Stimulated activated CD4-positive, alpha-beta T cell treated with anti-CD3 and anti-CD28 coated beads, Interleukin-1b, Interleukin-23, amount 100 ng/mL, for 1 hour (primary cell): ENCODE results near the gene RNF26.

ENCODE experiments used
- DNase-seq, 2 donors: peaks; one replicate each; pipeline ENCODE4 v3.0.0-alpha.2; 2020; ENCODE audit warnings: low read depth in 2 of 2

Gene RNF26

DNA sequence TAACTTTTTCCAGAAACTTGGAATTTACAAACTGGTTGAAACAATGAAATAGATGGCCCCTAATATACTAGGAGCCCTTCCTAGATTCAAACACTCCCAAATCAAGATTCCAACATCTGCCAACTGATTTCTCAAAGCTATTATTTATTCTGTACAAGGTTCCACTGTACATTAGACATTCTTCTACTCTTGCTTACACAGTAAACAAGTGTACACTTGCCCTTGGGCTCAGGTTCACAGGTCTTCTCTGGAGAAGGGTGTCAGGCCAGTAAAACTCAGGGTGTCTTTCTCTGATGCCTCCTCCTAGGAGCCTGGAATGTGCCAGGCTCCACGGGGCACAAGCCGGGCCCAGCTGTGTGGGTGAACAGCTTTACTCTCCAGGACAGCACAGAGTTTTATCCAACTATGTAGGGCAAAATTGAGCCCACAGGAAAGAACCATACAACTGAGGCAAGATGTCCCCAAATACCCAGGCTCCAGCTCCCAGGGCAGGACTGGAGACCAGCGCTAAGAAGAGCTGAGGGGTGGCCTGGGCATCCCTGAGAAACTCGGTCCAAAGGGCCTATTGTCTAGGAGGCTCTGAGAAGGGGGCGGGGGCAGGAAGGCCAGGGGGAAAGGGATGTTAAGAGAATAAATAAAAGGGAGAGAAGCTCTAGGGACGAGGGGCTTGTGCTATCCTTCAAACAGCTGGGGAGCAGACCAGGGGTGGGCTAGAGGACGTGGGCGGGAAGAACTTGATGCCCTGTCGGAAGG, 20.9 kb downstream of the RNF26 start:
- DNase-seq = no peak

DNA sequence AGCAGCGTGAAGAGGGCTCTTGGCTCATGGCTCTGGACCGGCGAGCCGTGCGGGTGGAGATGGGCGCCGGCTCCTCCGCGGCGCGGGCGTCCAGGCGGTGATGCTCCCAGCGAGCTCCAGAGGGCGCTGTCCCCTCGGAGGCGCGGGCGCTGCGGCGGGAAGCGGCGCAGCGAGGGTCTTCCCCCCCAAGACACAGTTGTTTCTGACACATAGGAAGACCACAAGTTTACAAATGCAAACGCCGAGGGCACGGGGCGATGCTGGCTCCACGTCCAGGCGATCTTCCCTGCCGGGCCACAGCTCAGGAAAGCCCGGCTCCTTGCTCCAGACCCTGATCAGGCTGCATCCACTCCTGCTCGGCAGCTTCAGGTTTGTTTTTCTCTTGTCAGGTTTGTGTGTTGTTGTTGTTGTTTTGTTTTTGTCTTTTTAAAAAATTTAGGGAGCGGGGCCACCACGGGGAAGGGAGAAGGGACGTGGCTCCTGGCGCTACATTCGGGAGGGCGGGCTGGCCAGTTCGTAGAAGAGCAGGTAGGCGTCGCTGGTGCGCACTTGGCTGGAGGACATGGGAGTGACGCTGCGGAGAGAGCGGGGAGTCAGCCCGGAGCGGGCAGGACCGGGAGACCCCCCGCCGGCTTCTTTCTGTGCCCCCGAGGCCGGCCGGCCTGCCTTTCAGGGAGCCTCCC, 22.2 kb downstream of the RNF26 start:
- peak; percentile 29 to 52 for DNase-seq

DNA sequence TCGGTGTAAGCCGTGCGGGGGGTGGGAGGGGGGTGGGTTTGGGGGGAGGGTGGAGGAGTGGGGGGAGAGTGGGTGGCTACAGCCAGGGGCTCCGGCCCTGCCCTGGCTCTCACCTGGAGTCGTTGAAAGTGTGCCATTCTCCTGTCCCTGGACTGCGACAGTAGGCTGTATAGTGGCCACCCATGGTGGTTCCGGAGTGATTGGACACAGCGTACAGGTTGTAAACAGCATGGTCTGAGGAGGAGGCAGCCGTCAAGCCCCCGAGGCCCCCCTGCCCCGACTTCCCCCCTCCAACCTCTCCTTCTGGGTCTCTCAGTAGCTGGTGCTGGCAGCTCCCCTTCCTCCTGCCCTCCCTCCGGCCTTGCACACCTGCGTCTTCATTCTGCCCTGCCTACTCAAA, 22.7 kb downstream of the RNF26 start:
- DNase-seq = no peak

DNA sequence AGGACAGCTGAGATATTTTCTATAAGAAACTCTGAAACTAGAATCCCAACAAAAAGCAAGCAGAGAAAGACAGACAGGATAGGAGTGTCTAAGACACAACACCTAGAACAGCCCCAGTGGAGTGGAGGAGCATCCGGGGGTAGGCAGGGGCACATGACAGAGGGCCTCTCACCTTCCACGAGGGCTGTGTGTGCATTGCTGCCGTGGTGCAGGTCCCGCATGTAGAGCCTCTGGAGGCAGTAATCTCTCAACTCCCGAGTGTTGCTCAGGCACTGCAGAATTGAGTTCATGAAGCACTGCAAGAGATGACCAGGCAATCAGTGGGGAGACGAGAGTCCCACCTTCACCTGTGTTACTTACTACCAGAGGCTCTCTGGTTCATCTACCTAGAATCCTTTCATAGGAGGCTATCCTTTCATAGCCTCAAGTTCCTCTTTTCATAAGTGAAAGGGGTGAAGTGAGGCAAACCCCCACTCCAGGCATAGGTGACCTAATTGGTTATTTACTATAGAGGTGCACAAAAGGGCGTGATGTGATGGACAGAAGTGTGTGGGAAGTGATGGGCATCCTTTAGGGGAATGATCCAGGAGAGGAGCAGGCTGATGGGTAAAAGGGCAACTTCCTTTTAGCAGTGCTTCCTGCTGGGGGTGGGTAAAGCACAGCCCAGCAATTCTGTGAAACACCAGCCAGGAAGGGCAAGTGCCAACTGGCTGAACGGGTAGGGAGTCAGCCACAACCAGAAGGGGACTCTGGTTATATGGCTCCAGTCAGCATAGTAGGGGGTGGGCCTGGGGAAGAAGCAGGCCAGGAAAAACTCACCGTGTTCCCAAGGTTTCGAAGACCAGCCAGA, 25.3 kb downstream of the RNF26 start:
- no peak for DNase-seq

DNA sequence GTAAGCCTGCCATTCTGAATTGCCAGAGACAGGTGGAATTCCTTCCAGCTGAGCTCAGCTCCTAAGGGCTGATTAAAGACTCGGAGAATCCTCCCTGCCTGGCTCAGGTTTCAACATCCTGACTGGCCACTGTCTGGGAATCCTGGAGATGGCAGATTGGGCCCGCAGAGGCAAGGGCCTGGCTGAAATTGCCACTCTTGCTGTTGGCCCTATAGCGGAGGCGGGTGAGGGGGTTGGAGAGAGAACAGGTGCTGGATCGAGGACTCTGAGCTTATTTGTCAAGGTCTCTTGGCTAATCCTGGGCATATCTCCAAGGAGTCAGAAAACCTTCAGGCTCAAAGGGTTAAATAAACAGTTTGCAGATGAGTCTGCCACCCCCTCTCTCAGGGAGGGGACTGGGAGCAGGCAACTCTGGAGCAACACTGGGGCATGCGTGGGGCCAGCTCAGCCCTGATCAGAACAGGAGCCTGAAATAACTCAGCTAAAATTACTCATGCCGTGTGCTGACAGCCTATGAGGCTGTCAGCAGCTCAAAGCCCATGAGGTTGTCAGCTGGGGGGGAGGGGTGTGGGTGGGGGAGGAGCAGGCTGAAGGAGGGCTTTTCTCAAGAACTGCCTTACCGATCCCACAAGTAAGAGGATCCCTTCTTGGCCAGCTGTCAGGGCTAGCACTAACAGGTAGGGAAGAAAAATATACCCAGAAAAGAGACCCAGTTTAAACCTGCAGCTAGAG, 26.9 kb downstream of the RNF26 start:
- DNase-seq = no peak

DNA sequence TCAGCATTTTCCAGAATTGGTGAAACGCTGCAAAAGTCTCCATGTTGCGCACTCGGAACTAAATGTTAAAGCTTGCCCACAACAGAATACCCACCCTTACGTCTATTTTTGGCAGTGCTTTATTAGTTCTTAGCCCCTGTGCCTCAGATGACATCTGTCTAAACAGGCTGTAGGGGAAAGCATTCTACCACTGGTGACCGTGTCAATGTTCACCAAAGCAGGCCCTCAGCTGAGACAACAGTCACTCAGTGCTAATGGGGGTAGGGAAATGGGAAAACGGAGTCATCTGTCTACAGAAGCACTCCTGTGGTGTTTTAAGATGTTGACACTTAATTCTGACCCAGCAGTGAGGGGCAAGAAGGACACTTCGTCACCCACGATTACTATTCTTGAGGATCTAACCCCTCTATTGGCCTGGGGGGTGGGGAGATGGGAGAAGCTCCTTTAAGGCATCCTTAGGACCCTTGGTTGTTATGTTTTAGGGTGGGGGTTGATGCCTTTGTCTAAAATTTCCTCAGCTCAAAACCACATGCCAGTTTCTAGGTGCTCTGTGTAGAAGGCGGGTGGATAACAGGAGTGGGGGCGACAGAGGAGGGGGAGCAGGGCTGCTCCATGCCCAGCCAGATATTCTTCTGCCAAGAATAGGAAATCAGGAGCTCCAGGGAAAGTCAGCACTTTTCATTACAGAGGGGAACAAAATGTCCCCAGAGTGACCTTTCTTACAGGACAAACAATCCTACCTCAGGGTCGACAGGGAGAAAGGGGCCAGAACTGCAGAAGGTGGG, 27.8 kb downstream of the RNF26 start:
- no peak for DNase-seq

DNA sequence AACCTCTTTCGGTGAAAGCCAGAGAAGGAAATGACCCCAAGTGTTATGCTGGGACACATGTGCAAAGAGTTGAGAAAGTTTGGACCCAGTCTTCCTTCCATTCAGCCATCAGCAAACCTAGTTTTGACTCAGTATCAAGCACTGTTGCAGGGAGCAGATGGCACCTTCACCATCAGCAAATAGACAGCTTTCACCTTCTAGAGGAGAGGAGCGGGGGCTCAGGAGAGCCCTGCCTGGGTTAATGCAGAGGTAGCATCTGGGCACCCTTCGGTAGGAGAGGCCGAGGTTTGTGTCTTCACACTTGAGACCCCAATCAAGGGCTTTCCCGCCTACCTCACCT, 28.4 kb downstream of the RNF26 start:
- no peak for DNase-seq

DNA sequence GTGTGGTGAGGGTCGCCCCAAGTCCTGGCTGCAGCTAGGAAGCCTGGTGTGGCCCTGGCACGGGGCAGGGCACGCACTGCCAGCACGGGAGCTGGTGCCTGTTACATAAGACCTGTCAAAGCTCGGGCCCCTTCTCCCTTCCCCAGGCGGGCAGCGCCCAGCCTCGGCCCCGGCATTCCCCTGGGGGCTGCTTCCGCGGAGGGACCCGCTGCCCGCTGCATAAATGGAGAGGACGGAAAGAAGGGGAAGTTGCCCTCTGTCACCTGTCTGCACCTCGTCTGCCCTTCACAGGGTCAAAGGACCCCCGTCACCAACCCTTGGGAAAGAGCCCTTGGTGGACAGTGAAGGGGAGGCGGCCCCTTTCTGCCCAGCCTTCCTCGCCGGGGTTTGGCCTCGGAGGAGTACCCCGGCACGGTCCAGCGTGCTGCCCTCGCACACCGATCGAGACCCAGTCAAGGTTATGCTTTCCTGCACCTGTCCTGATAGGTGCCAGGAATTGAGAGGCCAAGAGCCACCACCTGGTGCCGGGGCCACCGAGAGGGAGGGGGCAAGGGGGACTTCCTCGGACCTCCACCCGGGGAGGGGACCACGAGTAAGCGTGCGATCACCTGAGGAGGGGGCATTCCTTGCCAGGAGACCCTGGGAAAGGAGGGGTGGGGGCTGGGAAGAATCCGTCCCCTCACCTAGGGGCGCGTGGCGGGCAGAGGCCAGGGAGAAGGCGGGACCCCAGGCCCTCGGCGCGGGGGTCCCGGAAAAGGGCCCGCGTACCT, 28.9 kb downstream of the RNF26 start:
- DNase-seq = no peak

DNA sequence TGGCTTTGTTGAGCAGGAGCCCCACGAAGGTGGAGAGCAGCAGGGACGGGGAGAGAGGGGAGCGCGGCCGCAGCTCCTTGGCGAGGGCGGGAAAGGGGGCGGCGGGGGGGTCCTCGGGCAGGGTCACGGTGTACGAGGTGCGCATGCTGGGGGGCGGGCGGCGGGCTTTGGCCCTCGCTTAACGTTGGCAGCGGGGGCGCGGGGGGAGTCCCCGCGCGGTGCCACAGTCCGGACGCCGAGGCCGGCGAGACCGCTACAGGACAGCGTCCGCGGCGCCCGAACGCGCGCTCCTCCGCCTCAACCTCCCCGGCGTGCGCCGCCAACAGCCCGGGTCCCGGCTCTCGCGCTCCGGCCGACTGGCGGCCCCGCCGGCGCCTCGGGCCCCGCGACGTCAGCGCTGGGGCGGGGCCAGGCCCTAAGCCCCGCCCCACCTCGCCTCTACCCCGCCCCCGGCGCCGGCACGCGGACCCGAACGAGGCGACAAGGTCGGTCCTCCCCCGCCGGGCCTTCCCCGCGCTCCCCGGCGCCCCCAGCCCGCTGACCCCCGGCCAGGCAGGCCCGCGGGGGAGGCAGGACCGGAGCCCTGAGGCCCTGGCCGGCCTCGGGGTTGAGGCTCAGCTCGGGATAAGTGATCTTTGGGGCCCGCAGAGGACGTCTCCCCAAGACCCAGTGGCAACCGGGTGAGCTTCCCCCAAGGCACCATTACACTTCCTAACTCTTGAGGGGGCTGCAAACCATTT, 29.7 kb downstream of the RNF26 start:
- peak; percentile 9 to 42 for DNase-seq

DNA sequence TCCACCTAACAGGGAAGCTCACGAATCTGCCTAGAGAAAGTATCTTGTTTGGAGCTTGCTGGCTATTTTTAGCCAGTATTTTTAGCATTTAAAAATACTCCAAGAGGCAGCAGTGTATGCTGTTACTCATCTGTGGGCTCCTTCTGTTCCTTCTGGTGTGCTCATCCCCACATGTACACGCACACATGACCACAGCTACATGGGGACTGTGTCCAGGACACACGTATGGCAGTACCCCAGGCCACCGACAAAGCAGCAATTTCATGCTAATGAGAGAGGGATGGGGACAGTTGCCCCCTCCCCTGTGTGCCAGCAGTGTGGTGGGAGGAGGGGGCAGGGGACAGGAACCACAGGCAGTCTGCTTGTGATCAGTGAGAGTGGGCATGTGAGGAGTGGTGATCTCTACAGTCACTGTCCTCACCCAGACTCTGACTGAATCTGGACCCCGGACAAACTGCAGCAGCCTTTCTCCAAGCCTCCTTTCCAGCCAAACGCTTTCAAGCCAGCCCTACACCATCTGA, 30.8 kb downstream of the RNF26 start:
- no peak for DNase-seq

DNA sequence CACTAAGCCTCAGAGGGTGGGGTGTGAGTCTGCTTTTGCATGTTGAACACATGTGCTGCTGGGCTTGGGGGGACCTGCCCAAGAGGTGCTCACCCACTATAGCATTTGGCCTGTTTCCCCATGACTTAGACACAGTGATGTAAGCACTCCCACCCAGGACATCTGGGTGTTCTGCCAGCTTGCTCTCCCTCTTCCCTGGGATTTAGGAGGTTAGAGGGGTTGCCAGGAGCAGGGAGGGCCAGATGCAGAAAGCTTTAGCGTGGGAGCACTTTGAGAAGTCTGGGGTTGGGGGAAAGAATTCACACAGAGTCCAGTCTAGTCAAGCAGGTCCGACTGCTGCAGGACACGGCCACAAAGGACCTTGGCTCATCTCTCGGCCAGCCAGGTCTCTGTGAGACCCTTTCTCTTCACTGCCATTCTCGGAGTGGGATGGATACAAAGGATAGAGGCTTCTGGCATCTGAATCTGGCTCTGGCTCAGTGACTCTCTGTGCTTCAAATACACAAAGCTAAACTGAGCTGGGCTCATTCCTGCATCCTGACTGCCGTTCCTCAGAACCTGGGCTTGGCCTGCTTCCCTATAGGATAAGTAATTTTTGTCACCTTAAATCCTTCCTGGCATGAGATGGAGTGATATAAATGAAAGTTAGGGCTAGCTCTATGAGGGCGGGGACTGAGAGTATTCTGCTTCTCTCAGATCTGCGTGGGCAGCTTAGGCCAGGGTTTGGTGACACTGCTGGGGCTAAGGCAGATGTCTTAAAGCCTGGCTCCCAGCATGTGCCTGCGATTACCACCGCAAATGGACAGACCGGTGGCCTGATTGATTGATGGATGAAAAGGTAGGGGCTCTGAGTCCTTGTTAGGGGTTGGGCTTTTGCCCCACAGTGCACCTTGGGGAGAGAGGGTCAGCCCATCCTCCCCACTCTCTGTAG, 32.6 kb downstream of the RNF26 start:
- no peak for DNase-seq

DNA sequence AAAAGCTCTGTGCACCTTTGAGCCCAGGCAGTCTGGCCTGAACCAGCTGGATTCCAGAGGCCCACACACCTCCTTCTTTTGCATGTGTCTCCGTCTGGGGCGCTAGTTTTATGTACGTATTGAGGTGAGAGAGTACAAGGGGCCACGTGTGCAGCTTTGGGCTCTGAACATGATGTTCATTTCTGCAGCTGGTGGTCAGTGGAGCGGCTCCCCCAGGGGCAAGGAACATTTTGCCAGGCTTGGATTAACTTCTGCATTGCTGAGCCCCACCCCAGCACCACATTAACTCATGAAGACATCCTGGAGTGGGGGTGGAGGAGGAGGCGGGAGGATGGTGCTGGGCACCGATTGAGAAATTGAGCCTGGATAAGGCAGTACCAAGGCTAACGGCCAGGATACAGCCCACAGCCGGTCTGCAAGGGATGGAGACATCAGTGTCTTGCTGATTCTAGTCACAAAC, 33.4 kb downstream of the RNF26 start:
- no peak for DNase-seq

DNA sequence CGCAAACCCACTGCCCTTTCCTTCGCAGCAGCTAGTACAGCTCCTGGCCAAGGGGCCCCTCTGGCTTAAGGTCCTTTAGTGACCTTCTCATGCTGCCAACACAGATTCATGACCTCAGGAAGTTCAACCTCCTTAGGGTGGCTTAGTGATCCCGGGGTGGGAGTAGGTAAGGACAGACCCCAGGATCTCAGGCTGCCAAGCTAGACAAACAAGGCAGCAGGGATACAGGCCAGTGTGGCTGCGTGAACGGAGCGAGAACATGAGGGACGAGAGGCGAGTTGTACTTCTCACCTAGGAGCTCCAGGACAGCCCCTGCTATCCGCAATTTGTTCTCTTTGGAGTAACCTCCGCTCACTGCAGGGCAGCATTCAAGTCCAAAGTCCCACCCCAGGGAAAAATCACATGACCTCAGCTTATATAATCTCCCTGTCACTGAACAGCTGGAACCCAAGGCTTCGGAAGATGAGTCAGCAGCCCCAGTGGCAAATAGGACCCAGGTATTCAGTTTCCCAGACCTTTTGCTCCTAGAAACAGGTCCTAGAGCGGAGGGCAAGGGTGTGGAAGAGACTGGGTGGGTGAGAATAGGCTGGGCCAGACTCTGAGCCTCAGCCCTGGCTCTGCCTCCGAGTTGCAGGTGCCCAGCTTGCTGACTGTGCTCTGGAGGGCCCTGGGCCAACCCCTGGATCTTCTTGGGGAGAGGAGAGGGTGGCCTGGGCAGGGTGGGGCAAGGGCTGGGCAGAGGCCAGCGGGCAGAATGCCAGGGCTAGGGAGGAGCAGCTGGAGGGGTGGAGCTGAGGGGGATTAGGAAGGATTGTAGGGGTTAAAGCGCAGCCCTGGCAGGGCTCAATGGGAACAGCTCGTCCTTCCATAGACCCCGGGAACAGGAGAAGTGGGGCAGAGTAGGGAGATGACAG, 34.1 kb downstream of the RNF26 start:
- DNase-seq = no peak

DNA sequence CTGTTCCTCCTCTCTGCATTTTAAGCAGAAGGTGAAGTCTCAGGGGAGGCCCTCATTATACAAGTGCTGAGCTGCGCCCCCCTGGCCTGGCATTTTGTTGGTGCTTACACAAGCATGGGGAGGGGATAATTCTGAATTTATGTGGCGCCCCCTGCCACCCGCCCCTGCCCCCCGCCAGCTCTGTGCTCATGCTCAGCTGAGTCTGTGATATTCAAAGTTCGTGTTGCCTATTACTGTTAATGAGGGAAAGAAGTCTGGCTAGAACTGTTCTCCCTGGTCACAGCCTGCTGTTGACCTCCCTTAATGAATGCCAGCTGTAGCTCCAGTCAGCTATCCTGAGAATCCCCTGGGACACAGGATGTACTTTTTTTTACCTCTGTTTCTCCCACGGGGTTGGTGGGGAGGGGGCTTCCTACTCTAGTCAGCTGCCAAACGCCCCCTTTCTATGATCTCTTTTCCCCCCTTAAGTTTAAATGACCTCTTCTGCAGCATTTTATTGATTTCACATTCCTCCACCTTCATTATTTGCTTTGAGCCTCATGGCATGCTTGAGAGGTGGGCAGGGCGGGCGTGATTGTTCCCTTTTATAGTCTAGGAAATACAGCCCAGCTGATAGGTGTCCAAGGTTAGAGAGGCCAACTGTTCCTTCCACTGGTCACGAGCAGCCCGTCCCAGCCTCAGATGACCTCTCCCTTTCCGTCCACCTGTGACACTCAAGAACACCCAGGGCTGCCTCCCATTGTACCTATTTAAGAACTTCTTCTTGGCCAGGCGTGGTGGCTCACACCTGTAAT, 35.0 kb downstream of the RNF26 start:
- no peak for DNase-seq

DNA sequence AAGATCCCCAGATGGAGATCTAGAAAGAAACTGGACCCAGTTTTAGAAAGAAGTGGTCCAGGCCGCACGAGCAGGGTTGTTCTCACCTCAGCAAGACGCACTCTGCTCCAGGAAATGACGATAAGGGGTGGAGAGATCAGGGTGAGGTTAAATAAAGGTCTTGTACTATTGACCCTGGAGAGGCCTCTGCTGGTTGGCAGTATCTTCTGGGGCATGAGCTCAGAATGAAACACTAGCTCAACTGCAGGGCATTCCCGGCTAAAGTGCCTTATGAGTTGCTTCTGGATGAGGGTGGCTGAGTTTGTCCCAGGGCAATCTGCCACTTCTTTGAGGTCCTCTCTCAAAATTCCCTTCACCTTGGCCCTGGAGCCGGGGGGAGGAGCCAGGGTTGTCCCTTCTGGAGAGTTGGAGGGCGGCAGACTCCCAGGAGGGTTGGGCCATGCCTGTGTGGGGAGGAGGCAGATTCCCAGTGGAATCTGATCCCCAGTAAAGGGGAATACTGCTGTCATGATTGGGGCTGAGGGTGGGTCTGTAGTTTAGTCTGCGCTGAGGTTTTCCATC, 36.2 kb downstream of the RNF26 start:
- no peak for DNase-seq

DNA sequence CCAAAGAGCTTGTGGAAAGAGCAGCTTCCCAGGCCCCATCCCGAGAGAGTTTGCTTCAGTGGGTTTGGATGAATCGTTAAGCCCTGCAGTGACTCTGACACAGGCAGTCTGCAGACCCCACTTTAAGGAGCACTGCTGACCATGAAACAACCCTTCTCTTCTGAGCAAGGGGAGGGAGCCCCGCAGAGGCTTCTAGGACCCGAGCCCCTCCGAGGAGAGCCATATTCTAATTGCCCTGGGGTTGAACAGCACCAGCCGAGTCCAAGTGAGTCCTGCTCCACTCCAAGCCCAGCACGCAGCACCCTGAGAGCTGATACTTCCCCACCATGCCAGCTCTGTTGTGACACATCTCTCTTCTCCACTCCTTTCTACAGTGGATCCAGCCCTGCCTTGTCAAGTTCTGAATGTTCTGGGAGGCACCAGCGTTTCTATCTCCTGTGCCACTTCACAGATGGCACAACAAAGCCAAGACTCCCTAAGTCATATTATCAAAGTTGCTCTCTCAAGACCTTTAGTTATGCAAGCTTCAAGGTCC, 36.8 kb downstream of the RNF26 start:
- no peak for DNase-seq
